K562 treated with DMSO at 1 percent for 24 hours (cell line): Measurements from ENCODE around the gene OR2M4. TPM values are rescaled to one million over a fixed set of nuclear protein-coding genes. Genes with fewer than 3 reads are reported as not detected.

Experiments
- total RNA-seq: library from RNA; unstranded; fragments of 300-600 nt; gene quantifications from 2 replicates; pipeline ENCODE4 v1.2.3, GENCODE V29; 2022; ENCODE audit warnings: low read depth; ENCODE audit not compliant: insufficient read depth

OR2M4 gene, protein sequence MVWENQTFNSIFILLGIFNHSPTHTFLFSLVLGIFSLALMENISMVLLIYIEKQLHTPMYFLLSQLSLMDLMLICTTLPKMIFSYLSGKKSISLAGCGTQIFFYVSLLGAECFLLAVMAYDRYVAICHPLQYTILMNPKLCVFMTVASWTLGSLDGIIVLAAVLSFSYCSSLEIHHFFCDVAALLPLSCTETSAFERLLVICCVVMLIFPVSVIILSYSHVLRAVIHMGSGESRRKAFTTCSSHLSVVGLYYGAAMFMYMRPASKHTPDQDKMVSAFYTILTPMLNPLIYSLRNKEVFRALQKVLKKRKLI
- total RNA-seq = not detected in 2 replicates

DNA sequence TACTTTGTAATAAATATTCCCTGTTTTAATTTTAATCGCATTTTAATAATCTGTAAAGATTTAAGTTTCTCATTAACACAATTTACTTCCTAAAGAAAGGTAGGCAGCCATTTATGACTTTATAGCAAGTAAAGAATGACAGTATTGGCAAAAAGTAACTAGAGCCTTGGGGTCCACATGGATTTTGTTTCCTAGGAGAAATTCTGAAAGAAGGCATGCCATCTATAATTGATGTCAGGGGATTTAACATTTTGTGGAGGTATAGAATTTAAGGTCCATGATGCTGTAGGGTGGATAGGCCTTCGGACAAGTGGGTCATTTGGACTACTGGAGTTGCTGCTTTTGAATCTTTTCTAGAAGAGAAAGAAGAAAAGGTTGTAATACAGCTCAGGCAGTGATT lies at the start of gene OR2M4:
OR2M4 (plus strand) TSS at position 301 of the 400 bp plus-strand sequence. CDS start 7,512 bp downstream, outside the sequence.

DNA sequence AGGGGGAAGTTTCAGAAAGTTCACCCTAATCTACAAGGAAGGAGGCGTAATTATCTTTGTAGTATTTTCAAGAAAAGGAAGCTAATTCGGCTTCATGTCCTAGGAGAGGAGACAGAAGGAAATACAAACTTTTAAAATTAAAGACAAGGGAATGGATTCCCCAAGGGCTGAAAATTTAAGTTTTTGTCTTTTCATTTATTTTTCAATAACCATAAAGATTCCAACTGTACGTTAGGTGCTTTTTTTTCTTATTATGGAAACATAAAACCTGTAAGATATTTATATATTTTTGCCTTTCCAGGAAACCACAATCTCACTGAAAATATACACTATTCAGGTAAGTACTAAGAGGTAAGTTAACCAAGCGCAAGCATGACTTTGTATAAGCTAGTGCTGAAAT lies 34.3 kb upstream of the OR2M4 start, which contains the start of gene OR2M3:
OR2M3 (plus strand) TSS at position 301 of the 400 bp plus-strand sequence. CDS start 5,803 bp downstream, outside the sequence.

DNA sequence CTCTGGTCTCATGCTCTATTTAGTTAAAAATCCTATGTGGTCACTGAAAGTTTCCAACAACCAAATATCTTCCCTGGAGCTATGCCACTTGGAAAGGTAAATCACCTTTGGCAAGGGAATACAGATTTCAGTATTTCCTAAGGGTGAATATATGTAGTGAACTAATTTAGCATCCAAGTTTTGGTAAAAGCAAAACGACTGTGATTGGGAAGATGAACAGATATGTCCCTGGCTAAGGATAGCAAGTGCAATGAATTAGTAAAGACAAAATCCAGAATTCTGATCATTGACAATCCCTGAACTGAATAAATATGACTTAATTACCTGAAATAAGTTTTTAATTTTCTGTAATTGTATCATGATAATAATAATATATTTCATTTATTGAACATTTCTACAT lies 46.7 kb downstream of the OR2M4 start, which contains the start of gene OR2T33:
OR2T33 (minus strand) TSS at position 101 of the 400 bp plus-strand sequence. CDS start 4,162 bp downstream, outside the sequence.

Other genes starting within 250 kb of the OR2M4 start
- not detected in 2 replicates for gene OR2L5, start 217.8 kb upstream of the OR2M4 start, total RNA-seq
- not detected in 2 replicates for gene OR2L2, start 201.3 kb upstream of the OR2M4 start, total RNA-seq
- gene OR2L3, start 184.6 kb upstream of the OR2M4 start, total RNA-seq = not detected in 2 replicates
- gene OR2L13, start 136.2 kb upstream of the OR2M4 start, total RNA-seq = not detected in 2 replicates
- gene OR2M5, start 86.3 kb upstream of the OR2M4 start, total RNA-seq = not detected in 2 replicates
- not detected in 2 replicates for gene OR2M2, start 56.6 kb upstream of the OR2M4 start, total RNA-seq
- not detected in 2 replicates for gene OR2M3, start 34.2 kb upstream of the OR2M4 start, total RNA-seq
- gene OR2T33, start 46.6 kb downstream of the OR2M4 start, total RNA-seq = not detected in 2 replicates
- gene OR2T12, start 72.0 kb downstream of the OR2M4 start, total RNA-seq = not detected in 2 replicates
- gene OR2M7, start 93.2 kb downstream of the OR2M4 start, total RNA-seq = not detected in 2 replicates
- gene OR14C36, start 117.4 kb downstream of the OR2M4 start, total RNA-seq = not detected in 2 replicates
- gene OR2T4, start 130.2 kb downstream of the OR2M4 start, total RNA-seq = not detected in 2 replicates
- gene OR2T6, start 144.3 kb downstream of the OR2M4 start, total RNA-seq = not detected in 2 replicates
- not detected in 2 replicates for gene OR2T1, start 171.6 kb downstream of the OR2M4 start, total RNA-seq
- not detected in 2 replicates for gene OR2T2, start 214.2 kb downstream of the OR2M4 start, total RNA-seq
- gene OR2T3, start 241.9 kb downstream of the OR2M4 start, total RNA-seq = not detected in 2 replicates